ENCODE data around the gene TOP2B. TPM values are rescaled to one million over a fixed set of nuclear protein-coding genes. Genes with fewer than 3 reads are reported as not detected.

The TOP2B gene
- total RNA-seq, 1 experiment from 2014 or later: 106 TPM

GRCh38 chr3:25610779-25611178, 53.9 kb downstream of the TOP2B start:
- H3K9me3 ChIP-seq (ENCODE audit: insufficient read depth, low read depth): no peaks in the 10 kb centered on the region; the same call in 1 of the 2 replicates

GRCh38 chr3:25610167-25610566, 54.5 kb downstream of the TOP2B start:
- POLR2A ChIA-PET (ENCODE audit: unreplicated experiment): no interaction called here
- CTCF ChIA-PET: no interaction called here
- no peak for DNase-seq

More at GRCh38 chr3:25610779-25611178, 53.9 kb downstream of the TOP2B start:
- no TSS peak for BruUV-seq (replicated peaks)
- H3K27me3 ChIP-seq (ENCODE audit: insufficient read depth, low read depth): no peaks in the 10 kb centered on the region
- ChIA-PET POLR2A (ENCODE audit: unreplicated experiment) (no interaction called here), CTCF (no interaction called here)
- H3K36me3 ChIP-seq (ENCODE audit: low read depth): peaks cover 17% of the 10 kb centered on the region; the same call in 1 of the 2 replicates
- H3F3A ChIP-seq (ENCODE audit: insufficient read depth, low read depth): no peaks in the 10 kb centered on the region
- no peak overlapping the region for H2AFZ ChIP-seq
- intact Hi-C loops (cut with micrococcal nuclease; ENCODE audit: unreplicated experiment): no loop called here
- TF ChIP-seq CTCF (conservative IDR thresholded peaks at IDR 0.05) (no peak), EZH2 (IDR thresholded peaks at IDR 0.05; ENCODE audit: low read depth) (no peak)
- no peak overlapping the region for H3K4me3 ChIP-seq
- H3K9me2 ChIP-seq (ENCODE audit: insufficient read depth): no peaks in the 10 kb centered on the region
- no peak overlapping the region for H3K4me2 ChIP-seq
- DNase-seq: no peak
- no peak overlapping the region for H3K27ac ChIP-seq
- no peaks in the 10 kb centered on the region for H3K79me2 ChIP-seq (ENCODE audit: low read depth)
- no peaks in the 10 kb centered on the region for H3K4me1 ChIP-seq (replicated peaks; ENCODE audit: insufficient read depth)
- H4K20me1 ChIP-seq (ENCODE audit: insufficient read depth): no peaks in the 10 kb centered on the region

GRCh38 chr3:25604107-25604805, 60.5 kb downstream of the TOP2B start:
- Histone ChIP-seq H3K4me2 (no peak overlapping the region), H3K36me3 (ENCODE audit: low read depth) (peaks cover 23% of the 10 kb centered on the region; the same call in 1 of the 2 replicates), H3F3A (ENCODE audit: insufficient read depth, low read depth) (no peaks in the 10 kb centered on the region), H3K79me2 (ENCODE audit: low read depth) (no peaks in the 10 kb centered on the region), H3K4me1 (replicated peaks; ENCODE audit: insufficient read depth) (no peaks in the 10 kb centered on the region; the same call in 1 of the 2 replicates), H3K4me3 (no peak overlapping the region), H2AFZ (no peak overlapping the region), H3K9me3 (ENCODE audit: insufficient read depth, low read depth) (no peaks in the 10 kb centered on the region; the same call in 1 of the 2 replicates), H3K27me3 (ENCODE audit: insufficient read depth, low read depth) (no peaks in the 10 kb centered on the region), H3K9me2 (ENCODE audit: insufficient read depth) (no peaks in the 10 kb centered on the region), H3K27ac (no peak overlapping the region), H4K20me1 (ENCODE audit: insufficient read depth) (no peaks in the 10 kb centered on the region)
- BruUV-seq (replicated peaks): no TSS peak
- no peak for TF ChIP-seq EZH2 (IDR thresholded peaks at IDR 0.05; ENCODE audit: low read depth)
- no peak for TF ChIP-seq CTCF (conservative IDR thresholded peaks at IDR 0.05)
- POLR2A ChIA-PET (ENCODE audit: unreplicated experiment): no interaction called here
- intact Hi-C loops (cut with micrococcal nuclease; ENCODE audit: unreplicated experiment): no loop called here
- CTCF ChIA-PET: no interaction called here
- DNase-seq: peak in 1 of 2 experiments; percentile 39

More at GRCh38 chr3:25610167-25610566, 54.5 kb downstream of the TOP2B start:
- H3K4me1 ChIP-seq (replicated peaks; ENCODE audit: insufficient read depth): no peaks in the 10 kb centered on the region
- H3K9me2 ChIP-seq (ENCODE audit: insufficient read depth): no peaks in the 10 kb centered on the region
- no peaks in the 10 kb centered on the region for H3F3A ChIP-seq (ENCODE audit: insufficient read depth, low read depth)
- H3K4me3 ChIP-seq: no peak overlapping the region
- H3K79me2 ChIP-seq (ENCODE audit: low read depth): no peaks in the 10 kb centered on the region
- peaks cover 23% of the 10 kb centered on the region; the same call in 1 of the 2 replicates for H3K36me3 ChIP-seq (ENCODE audit: low read depth)
- intact Hi-C loops (cut with micrococcal nuclease; ENCODE audit: unreplicated experiment): no loop called here
- no peak overlapping the region for H3K27ac ChIP-seq
- H2AFZ ChIP-seq: no peak overlapping the region
- H3K4me2 ChIP-seq: no peak overlapping the region
- TF ChIP-seq EZH2 (IDR thresholded peaks at IDR 0.05; ENCODE audit: low read depth) (no peak), CTCF (conservative IDR thresholded peaks at IDR 0.05) (no peak)
- H3K27me3 ChIP-seq (ENCODE audit: insufficient read depth, low read depth): no peaks in the 10 kb centered on the region
- no TSS peak for BruUV-seq (replicated peaks)
- H3K9me3 ChIP-seq (ENCODE audit: insufficient read depth, low read depth): no peaks in the 10 kb centered on the region; the same call in 1 of the 2 replicates
- no peaks in the 10 kb centered on the region for H4K20me1 ChIP-seq (ENCODE audit: insufficient read depth)
